Mononuclear cell (primary cell): ENCODE measurements around the gene GFPT2. TPM values are rescaled to one million over a fixed set of nuclear protein-coding genes. Genes with fewer than 3 reads are reported as not detected.
A peak's percentile ranks its signal among the peaks of the same experiment; 100 is the strongest.

Experiments used
- H3K27me3 ChIP-seq: 2 replicates; pipeline ENCODE4 v1.6.0; 2011; ENCODE audit warnings: low read length, control low read depth; ENCODE audit not compliant: insufficient read depth
- H3K4me1 ChIP-seq: 2 replicates; pipeline ENCODE4 v1.5.1; 2011; ENCODE audit warnings: mild to moderate bottlenecking, low read length, control low read depth; ENCODE audit not compliant: insufficient read depth
- H3K4me3 ChIP-seq: 2 replicates; pipeline ENCODE4 v1.5.1; 2011; ENCODE audit warnings: mild to moderate bottlenecking, low read length, moderate library complexity
- H3K9me3 ChIP-seq: 2 replicates; pipeline ENCODE4 v1.5.1; 2011; ENCODE audit warnings: low read depth, mild to moderate bottlenecking, control low read depth, low read length
- total RNA-seq: library from RNA; depleted of rRNA; stranded (reverse); fragments of >200 nt; gene quantifications from one replicate; pipeline ENCODE4 v1.2.3, GENCODE V29; 2012

The GFPT2 gene
- total RNA-seq: 1.7 TPM

- Histone ChIP-seq H3K9me3 (no peaks in the 10 kb centered on the region), H3K27me3 (peaks cover 46% of the 10 kb centered on the region), H3K4me1 (peaks cover 14% of the 10 kb centered on the region), H3K4me3 (peak within 1 kb of the TSS; percentile 36)
Measured at GRCh38 chr5:180353048-180353979, at the start of gene GFPT2. GFPT2 (minus strand) TSS chr5:180353336; CDS start chr5:180353217, 119 bp downstream.

- Histone ChIP-seq H3K4me3 (no peak overlapping the region), H3K27me3 (no peaks in the 10 kb centered on the region), H3K9me3 (no peaks in the 10 kb centered on the region), H3K4me1 (no peaks in the 10 kb centered on the region)
Measured at GRCh38 chr5:180402716-180403115, 49.6 kb upstream of the GFPT2 start.

- H3K27me3 ChIP-seq: no peaks in the 10 kb centered on the region
- H3K4me3 ChIP-seq: no peak overlapping the region
- no peaks in the 10 kb centered on the region for H3K4me1 ChIP-seq
- H3K9me3 ChIP-seq: no peaks in the 10 kb centered on the region
Measured at GRCh38 chr5:180401229-180401907, 48.2 kb upstream of the GFPT2 start.

GRCh38 chr5:180400416-180400815 lies 47.3 kb upstream of the GFPT2 start:
- Histone ChIP-seq H3K4me3 (no peak overlapping the region), H3K27me3 (no peaks in the 10 kb centered on the region), H3K9me3 (no peaks in the 10 kb centered on the region), H3K4me1 (no peaks in the 10 kb centered on the region)

- H3K9me3 ChIP-seq: no peaks in the 10 kb centered on the region
- no peak overlapping the region for H3K4me3 ChIP-seq
- H3K27me3 ChIP-seq: no peaks in the 10 kb centered on the region
- no peaks in the 10 kb centered on the region for H3K4me1 ChIP-seq
Measured at GRCh38 chr5:180399401-180400215, 46.5 kb upstream of the GFPT2 start.

GRCh38 chr5:180396926-180397325 lies 43.8 kb upstream of the GFPT2 start:
- Histone ChIP-seq H3K27me3 (no peaks in the 10 kb centered on the region), H3K4me3 (no peak overlapping the region), H3K9me3 (no peaks in the 10 kb centered on the region), H3K4me1 (no peaks in the 10 kb centered on the region)

GRCh38 chr5:180395540-180396274 lies 42.6 kb upstream of the GFPT2 start:
- Histone ChIP-seq H3K27me3 (no peaks in the 10 kb centered on the region), H3K9me3 (no peaks in the 10 kb centered on the region), H3K4me1 (no peaks in the 10 kb centered on the region), H3K4me3 (no peak overlapping the region)

GRCh38 chr5:180394031-180394636 lies 41.0 kb upstream of the GFPT2 start:
- Histone ChIP-seq H3K4me1 (no peaks in the 10 kb centered on the region), H3K27me3 (no peaks in the 10 kb centered on the region), H3K9me3 (no peaks in the 10 kb centered on the region), H3K4me3 (no peak overlapping the region)

- Histone ChIP-seq H3K4me3 (no peak overlapping the region), H3K9me3 (no peaks in the 10 kb centered on the region), H3K27me3 (no peaks in the 10 kb centered on the region), H3K4me1 (no peaks in the 10 kb centered on the region)
Measured at GRCh38 chr5:180391276-180391675, 38.1 kb upstream of the GFPT2 start.

- no peaks in the 10 kb centered on the region for H3K27me3 ChIP-seq
- H3K4me1 ChIP-seq: no peaks in the 10 kb centered on the region
- no peaks in the 10 kb centered on the region for H3K9me3 ChIP-seq
- no peak overlapping the region for H3K4me3 ChIP-seq
Measured at GRCh38 chr5:180390441-180391190, 37.5 kb upstream of the GFPT2 start.

GRCh38 chr5:180389252-180390101 lies 36.3 kb upstream of the GFPT2 start:
- Histone ChIP-seq H3K27me3 (no peaks in the 10 kb centered on the region), H3K9me3 (no peaks in the 10 kb centered on the region), H3K4me3 (no peak overlapping the region), H3K4me1 (no peaks in the 10 kb centered on the region)

GRCh38 chr5:180387798-180388197 lies 34.7 kb upstream of the GFPT2 start:
- no peaks in the 10 kb centered on the region for H3K9me3 ChIP-seq

GRCh38 chr5:180382926-180383325 lies 29.8 kb upstream of the GFPT2 start:
- H3K27me3 ChIP-seq: no peaks in the 10 kb centered on the region
- H3K4me3 ChIP-seq: no peak overlapping the region
- H3K4me1 ChIP-seq: no peaks in the 10 kb centered on the region
- no peaks in the 10 kb centered on the region for H3K9me3 ChIP-seq

More at GRCh38 chr5:180387798-180388197, 34.7 kb upstream of the GFPT2 start:
- H3K27me3 ChIP-seq: no peaks in the 10 kb centered on the region
- no peaks in the 10 kb centered on the region for H3K4me1 ChIP-seq
- no peak overlapping the region for H3K4me3 ChIP-seq
